IMR-90 (cell line): Measurements from ENCODE around the gene TOGARAM1. TPM values are rescaled to one million over a fixed set of nuclear protein-coding genes. Genes with fewer than 3 reads are reported as not detected.

ENCODE experiments used
- ATAC-seq: fragments of 200-7000 bp; cut with Tn5 transposase; 2 replicates; pipeline ENCODE4 v1.9.1; 2020; ENCODE audit warnings: low read depth, mild to moderate bottlenecking, moderate library complexity
- BruUV-seq: library from RNA; stranded (reverse); fragments of 400-500 nt; replicated peaks from 2 replicates; lab custom pipeline; 2021; lab: Mats Ljungman, UMichigan
- CTCF ChIA-PET: fragments of 300-600 bp; formaldehyde crosslinking; extraction: SDS; loops from one replicate; lab custom pipeline; 2021; ENCODE audit warnings: antibody characterized with exemption; lab: Yijun Ruan, JAX
- POLR2A ChIA-PET: fragments of 300-600 bp; sonication (Branson Sonifier 250); formaldehyde crosslinking; loops from one replicate; lab custom pipeline; 2022; ENCODE audit warnings: antibody characterized with exemption; ENCODE audit not compliant: unreplicated experiment; lab: Charles Lee
- DNase-seq: peaks from one replicate; pipeline ENCODE4 v3.0.0; 2013
- H2AFZ ChIP-seq: replicated peaks from 2 replicates; pipeline ENCODE3; 2013; ENCODE audit warnings: low read length, mild to moderate bottlenecking; ENCODE audit not compliant: poor library complexity
- H2AK5ac ChIP-seq: 2 replicates; pipeline ENCODE4 v1.6.1; 2013; ENCODE audit warnings: low read depth, low read length, inconsistent platforms
- H2AK9ac ChIP-seq: replicated peaks from 2 replicates; pipeline ENCODE3; 2013; ENCODE audit warnings: mild to moderate bottlenecking, low read depth, low read length, moderate library complexity; ENCODE audit not compliant: poor library complexity
- H2BK120ac ChIP-seq: 2 replicates; pipeline ENCODE4 v1.6.1; 2013; ENCODE audit warnings: low read depth, low read length, inconsistent platforms
- H2BK15ac ChIP-seq: 3 replicates; pipeline ENCODE4 v1.6.1; 2013; ENCODE audit warnings: low read depth, low read length, inconsistent platforms
- H2BK20ac ChIP-seq: 2 replicates; pipeline ENCODE4 v1.6.1; 2013; ENCODE audit warnings: low read depth, mild to moderate bottlenecking, inconsistent platforms, low read length, moderate library complexity
- H2BK5ac ChIP-seq: 2 replicates; pipeline ENCODE4 v1.6.1; 2013; ENCODE audit warnings: mild to moderate bottlenecking, low read depth, low read length, inconsistent platforms; ENCODE audit not compliant: poor library complexity, severe bottlenecking
- H3K14ac ChIP-seq: replicated peaks from 2 replicates; pipeline ENCODE4 v1.6.1; 2013; ENCODE audit warnings: low read depth, low read length, inconsistent platforms
- H3K18ac ChIP-seq: 2 replicates; pipeline ENCODE4 v1.6.1; 2013; ENCODE audit warnings: low read depth, low read length, control low read depth
- H3K23ac ChIP-seq: 2 replicates; pipeline ENCODE4 v1.6.1; 2013; ENCODE audit warnings: low read depth, low read length, inconsistent platforms
- H3K27ac ChIP-seq: 2 replicates; pipeline ENCODE4 v1.5.1; 2013; ENCODE audit warnings: mild to moderate bottlenecking, control low read depth, low read length; ENCODE audit not compliant: insufficient read depth
- H3K27me3 ChIP-seq: 2 replicates; pipeline ENCODE4 v1.6.1; 2013; ENCODE audit warnings: low read length; ENCODE audit not compliant: control insufficient read depth, insufficient read depth
- H3K36me3 ChIP-seq: 2 replicates; pipeline ENCODE4 v1.6.1; 2013; ENCODE audit warnings: low read length, mixed read lengths; ENCODE audit not compliant: control insufficient read depth, insufficient read depth
- H3K4ac ChIP-seq: 2 replicates; pipeline ENCODE4 v1.6.1; 2013; ENCODE audit warnings: low read depth, low read length, inconsistent platforms
- H3K4me1 ChIP-seq: 2 replicates; pipeline ENCODE4 v1.6.1; 2013; ENCODE audit warnings: low read length, mixed read lengths; ENCODE audit not compliant: control insufficient read depth, insufficient read depth
- H3K4me2 ChIP-seq: 2 replicates; pipeline ENCODE4 v1.6.1; 2013; ENCODE audit warnings: low read depth, mild to moderate bottlenecking, control low read depth, low read length, moderate library complexity
- H3K4me3 ChIP-seq: 2 replicates; pipeline ENCODE4 v1.5.1; 2013; ENCODE audit warnings: low read depth, mild to moderate bottlenecking, control low read depth, low read length, moderate library complexity; ENCODE audit not compliant: insufficient read depth
- H3K56ac ChIP-seq: 2 replicates; pipeline ENCODE4 v1.6.1; 2013; ENCODE audit warnings: low read length, inconsistent platforms; ENCODE audit not compliant: insufficient read depth; ENCODE audit errors: extremely low read depth
- H3K79me1 ChIP-seq, 2 experiments: 2 replicates each; pipeline ENCODE4 v1.6.1; 2013; ENCODE audit warnings: low read length in 2 of 2, inconsistent platforms in 1 of 2, low read depth in 1 of 2
- H3K9ac ChIP-seq: 2 replicates; pipeline ENCODE4 v1.6.1; 2013; ENCODE audit warnings: low read depth, low read length, control low read depth
- H3K9me1 ChIP-seq: 2 replicates; pipeline ENCODE4 v1.6.1; 2013; ENCODE audit warnings: low read length, inconsistent platforms; ENCODE audit not compliant: insufficient read depth
- H3K9me3 ChIP-seq: 2 replicates; pipeline ENCODE4 v1.6.1; 2013; ENCODE audit warnings: low read length; ENCODE audit not compliant: control insufficient read depth, insufficient read depth
- H4K20me1 ChIP-seq: 2 replicates; pipeline ENCODE4 v1.6.1; 2013; ENCODE audit warnings: low read length, inconsistent platforms; ENCODE audit not compliant: insufficient read depth
- H4K5ac ChIP-seq: 2 replicates; pipeline ENCODE4 v1.6.1; 2013; ENCODE audit warnings: mild to moderate bottlenecking, low read depth, low read length, control low read depth
- H4K8ac ChIP-seq, 2 experiments: 2 replicates each; pipeline ENCODE4 v1.6.1; 2013; ENCODE audit warnings: low read depth in 2 of 2, low read length in 2 of 2, control low read depth in 1 of 2, inconsistent platforms in 1 of 2
- H4K91ac ChIP-seq: 2 replicates; pipeline ENCODE4 v1.6.1; 2013; ENCODE audit warnings: low read depth, low read length, inconsistent platforms; ENCODE audit not compliant: insufficient read depth
- MAFK ChIP-seq: IDR thresholded peaks from 2 replicates; pipeline ENCODE4 v1.6.1; 2012; ENCODE audit warnings: low read depth, low read length, improper control_type of control experiment
- MAZ ChIP-seq: IDR thresholded peaks from 2 replicates; pipeline ENCODE4 v1.6.1; 2012; ENCODE audit warnings: low read depth, mild to moderate bottlenecking, low read length, improper control_type of control experiment, moderate library complexity, borderline replicate concordance
- RCOR1 ChIP-seq: IDR thresholded peaks from 2 replicates; pipeline ENCODE4 v1.6.1; 2012; ENCODE audit warnings: mild to moderate bottlenecking, low read length, improper control_type of control experiment; ENCODE audit not compliant: insufficient replicate concordance
- RFX5 ChIP-seq: IDR thresholded peaks from 2 replicates; pipeline ENCODE4 v1.8.0; 2012; ENCODE audit warnings: low read depth, mild to moderate bottlenecking, low read length, moderate library complexity
- SMC3 ChIP-seq: fragments of 150-350 bp; IDR thresholded peaks from 2 replicates; pipeline ENCODE4 v1.6.1; 2016; ENCODE audit warnings: low read depth, mild to moderate bottlenecking, antibody characterized with exemption, low read length, moderate library complexity
- dilution Hi-C: fragments of 300-500 bp; cut with HindIII; formaldehyde crosslinking; loops from one replicate; pipeline ENCODE4 v1.14.3; 2018; ENCODE audit warnings: low sequenced_read_pairs; ENCODE audit not compliant: unreplicated experiment
- in situ Hi-C: fragments of 300-500 bp; cut with MboI; formaldehyde crosslinking; loops from 3 replicates; pipeline ENCODE4 v1.14.3; 2019; ENCODE audit warnings: low sequenced_read_pairs, inconsistent platforms, mixed read lengths
- intact Hi-C: fragments of 100-400 bp; cut with micrococcal nuclease; formaldehyde crosslinking; loops from 2 replicates; pipeline ENCODE4 v1.10.0; 2022
- polyA plus RNA-seq, 3 experiments: library from polyadenylated mRNA; depleted of rRNA; stranded (reverse); fragments of >200 nt; gene quantifications; 2 replicates each; pipeline ENCODE4 v1.2.3, GENCODE V29; 2012; ENCODE audit warnings: low replicate concordance in 1 of 3
- total RNA-seq: library from RNA; depleted of rRNA; stranded (reverse); fragments of >200 nt; gene quantifications from 2 replicates; pipeline ENCODE4 v1.2.3, GENCODE V29; 2012

The TOGARAM1 gene
- total and polyA plus RNA-seq, 2 of the 4 experiments (the other 2 are of a cell fraction), result 3.1 to 13.4 TPM

DNA sequence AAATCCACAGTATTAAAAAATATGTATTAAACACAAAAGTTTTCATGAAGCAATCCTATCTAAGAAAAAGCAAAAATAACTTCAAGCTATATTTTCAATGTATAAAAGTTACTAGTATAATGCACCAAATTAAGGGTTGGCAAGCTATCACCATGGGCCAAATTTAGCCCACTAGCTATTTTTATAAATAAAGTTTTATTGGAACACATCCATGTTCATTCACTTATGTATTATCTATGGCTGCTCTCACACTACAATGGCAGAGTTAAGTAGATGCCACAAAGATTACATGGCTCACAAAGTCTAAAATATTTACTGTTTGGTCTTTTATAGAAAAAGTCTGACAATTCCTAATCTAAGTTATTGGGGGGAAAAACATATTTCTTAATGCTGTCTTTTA lies 17.9 kb upstream of the TOGARAM1 start:
- intact Hi-C loops, result no loop called here
- no peaks in the 10 kb centered on the region for H3K9me1 ChIP-seq
- H4K5ac ChIP-seq, result no peak overlapping the region
- DNase-seq (no peak), ATAC-seq (no peak)
- H3K4me2 ChIP-seq, result no peak overlapping the region
- no peak overlapping the region for H3K4ac ChIP-seq
- no peak overlapping the region for H3K23ac ChIP-seq
- peaks cover 13% of the 10 kb centered on the region for H3K36me3 ChIP-seq
- H3K14ac ChIP-seq, result no peak overlapping the region
- no peak overlapping the region for H2BK120ac ChIP-seq
- H2BK20ac ChIP-seq, result no peak overlapping the region
- no peak overlapping the region for H4K8ac ChIP-seq
- dilution Hi-C loops, result no loop called here
- no peak overlapping the region for H4K91ac ChIP-seq
- H3K18ac ChIP-seq, result no peak overlapping the region
- H2AK9ac ChIP-seq, result no peak overlapping the region
- POLR2A ChIA-PET, result no interaction called here
- no peak overlapping the region for H2BK5ac ChIP-seq
- H3K79me1 ChIP-seq, result peaks cover 4 to 17% of the 10 kb centered on the region in 2 experiments
- H2AFZ ChIP-seq, result no peak overlapping the region
- H2BK15ac ChIP-seq, result no peak overlapping the region
- peaks cover 4% of the 10 kb centered on the region for H3K9me3 ChIP-seq
- H3K27me3 ChIP-seq, result no peaks in the 10 kb centered on the region
- BruUV-seq, result no TSS peak
- in situ Hi-C loops, result no loop called here
- TF ChIP-seq SMC3, result no peak
- no peak for TF ChIP-seq RFX5
- no peak for TF ChIP-seq MAFK
- TF ChIP-seq MAZ, result no peak
- TF ChIP-seq RCOR1, result no peak
- CTCF ChIA-PET, result no interaction called here
- no peak overlapping the region for H3K9ac ChIP-seq
- no peak overlapping the region for H3K4me3 ChIP-seq
- H3K27ac ChIP-seq, result no peak overlapping the region
- H3K4me1 ChIP-seq, result peaks cover 3% of the 10 kb centered on the region; the same call in 1 of the 2 replicates
- no peak overlapping the region for H3K56ac ChIP-seq
- peaks cover 4% of the 10 kb centered on the region; the same call in 1 of the 2 replicates for H4K20me1 ChIP-seq
- no peak overlapping the region for H2AK5ac ChIP-seq
